ENCODE data around the gene ISCA1.

DNA sequence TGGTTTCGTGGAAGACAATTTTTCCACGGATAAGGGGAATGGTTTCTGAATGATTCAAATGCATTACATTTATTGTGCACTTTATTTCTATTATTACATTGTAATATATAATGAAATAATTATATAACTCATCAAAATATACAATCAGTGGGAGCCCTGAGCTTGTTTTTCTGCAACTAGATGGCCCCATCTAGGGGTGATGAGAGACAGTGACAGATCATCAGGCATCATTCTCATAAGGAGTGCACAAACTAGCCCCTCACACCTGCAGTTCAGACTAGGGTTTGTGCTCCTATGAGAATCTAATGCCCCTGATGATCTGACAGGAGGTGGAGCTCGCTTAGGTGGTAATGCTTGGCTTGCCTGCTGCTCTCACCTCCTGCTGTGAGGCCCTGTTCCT, 6.4 kb downstream of the ISCA1 start:
- peak in 5 of 12 donors; percentile 15 to 38 (median 26) for TF ChIP-seq CTCF (IDR thresholded peaks at IDR 0.05)
- no peak for TF ChIP-seq POLR2A (IDR thresholded peaks at IDR 0.05)
